Measurements from ENCODE around the gene ATP1B2.
"Not testable (repeated sequence)": the region's sequence is repeated elsewhere in the genome, so short reads cannot be mapped to it uniquely, and the experiment has no call there.

ATP1B2 gene

GRCh38 chr17:7650509-7651096 is at the start of gene ATP1B2:
Gene ATP1B2, plus strand, starts transcription at chr17:7650926. Its CDS starts 593 bp downstream, at chr17:7651519.
- Mint-ChIP-seq H3K36me3 (peaks cover 2% of the 10 kb centered on the region), H3K9me3 (ENCODE audit: low read depth) (no peaks in the 10 kb centered on the region), H3K4me1 (ENCODE audit: low read depth) (peaks cover 14% of the 10 kb centered on the region), H3K4me3 (peak within 1 kb of the TSS; percentile 92), H3K27me3 (peaks cover 4% of the 10 kb centered on the region), H3K27ac (no peak within 1 kb of the TSS)

- no peaks in the 10 kb centered on the region for H3K9me3 Mint-ChIP-seq (ENCODE audit: low read depth)
- peaks cover 17% of the 10 kb centered on the region for H3K4me1 Mint-ChIP-seq (ENCODE audit: low read depth)
- peaks cover 9% of the 10 kb centered on the region for H3K36me3 Mint-ChIP-seq
- H3K27me3 Mint-ChIP-seq: no peaks in the 10 kb centered on the region
- peak overlapping the region; percentile 61 for H3K27ac Mint-ChIP-seq
- H3K4me3 Mint-ChIP-seq: no peak overlapping the region
These were observed 44.4 kb upstream of the ATP1B2 start for GRCh38 chr17:7606280-7606679.

GRCh38 chr17:7610641-7611040 is 40.1 kb upstream of the ATP1B2 start:
- Mint-ChIP-seq H3K36me3 (peaks cover 9% of the 10 kb centered on the region), H3K9me3 (ENCODE audit: low read depth) (no peaks in the 10 kb centered on the region), H3K4me3 (peak overlapping the region; percentile 48), H3K27ac (no peak overlapping the region), H3K4me1 (ENCODE audit: low read depth) (peaks cover 41% of the 10 kb centered on the region), H3K27me3 (no peaks in the 10 kb centered on the region)

GRCh38 chr17:7611635-7612293 is 39.0 kb upstream of the ATP1B2 start:
- Mint-ChIP-seq H3K27ac (peak overlapping the region; percentile 7), H3K9me3 (ENCODE audit: low read depth) (no peaks in the 10 kb centered on the region), H3K36me3 (peaks cover 3% of the 10 kb centered on the region), H3K4me3 (peak overlapping the region; percentile 95), H3K4me1 (ENCODE audit: low read depth) (peaks cover 38% of the 10 kb centered on the region), H3K27me3 (no peaks in the 10 kb centered on the region)

- H3K27ac Mint-ChIP-seq: peak overlapping the region; percentile 7
- no peaks in the 10 kb centered on the region for H3K27me3 Mint-ChIP-seq
- H3K4me1 Mint-ChIP-seq (ENCODE audit: low read depth): peaks cover 38% of the 10 kb centered on the region
- H3K9me3 Mint-ChIP-seq (ENCODE audit: low read depth): no peaks in the 10 kb centered on the region
- peaks cover 3% of the 10 kb centered on the region for H3K36me3 Mint-ChIP-seq
- H3K4me3 Mint-ChIP-seq: peak overlapping the region; percentile 95
These were observed 38.5 kb upstream of the ATP1B2 start for GRCh38 chr17:7612294-7612640.

- Mint-ChIP-seq H3K4me1 (ENCODE audit: low read depth) (peaks cover 38% of the 10 kb centered on the region), H3K36me3 (peaks cover 3% of the 10 kb centered on the region), H3K27ac (peak overlapping the region; percentile 92), H3K27me3 (no peaks in the 10 kb centered on the region), H3K4me3 (peak overlapping the region; percentile 95), H3K9me3 (ENCODE audit: low read depth) (no peaks in the 10 kb centered on the region)
These were observed 36.8 kb upstream of the ATP1B2 start for GRCh38 chr17:7613769-7614424.

- Mint-ChIP-seq H3K36me3 (peaks cover 3% of the 10 kb centered on the region), H3K4me3 (peak within 1 kb of the TSS; percentile 95), H3K27ac (peak within 1 kb of the TSS; percentile 92), H3K9me3 (ENCODE audit: low read depth) (no peaks in the 10 kb centered on the region), H3K27me3 (no peaks in the 10 kb centered on the region), H3K4me1 (ENCODE audit: low read depth) (peaks cover 33% of the 10 kb centered on the region)
These were observed 36.1 kb upstream of the ATP1B2 start, which contains the start of gene FXR2 for GRCh38 chr17:7614425-7615264. Gene FXR2, minus strand, starts transcription at chr17:7614897. Its CDS starts 365 bp downstream, at chr17:7614532.

- H3K9me3 Mint-ChIP-seq (ENCODE audit: low read depth): no peaks in the 10 kb centered on the region
- H3K4me3 Mint-ChIP-seq: peak overlapping the region; percentile 83
- H3K27ac Mint-ChIP-seq: peak overlapping the region; percentile 85
- peaks cover 3% of the 10 kb centered on the region for H3K36me3 Mint-ChIP-seq
- H3K27me3 Mint-ChIP-seq: no peaks in the 10 kb centered on the region
- peaks cover 31% of the 10 kb centered on the region for H3K4me1 Mint-ChIP-seq (ENCODE audit: low read depth)
These were observed 35.4 kb upstream of the ATP1B2 start for GRCh38 chr17:7615265-7615747.

GRCh38 chr17:7618608-7619007 is 32.1 kb upstream of the ATP1B2 start:
- no peaks in the 10 kb centered on the region for H3K27me3 Mint-ChIP-seq
- H3K4me1 Mint-ChIP-seq (ENCODE audit: low read depth): peaks cover 4% of the 10 kb centered on the region
- no peaks in the 10 kb centered on the region for H3K9me3 Mint-ChIP-seq (ENCODE audit: low read depth)
- no peak overlapping the region for H3K4me3 Mint-ChIP-seq
- H3K27ac Mint-ChIP-seq: no peak overlapping the region
- H3K36me3 Mint-ChIP-seq: no peaks in the 10 kb centered on the region

- H3K36me3 Mint-ChIP-seq: no peaks in the 10 kb centered on the region
- no peaks in the 10 kb centered on the region for H3K9me3 Mint-ChIP-seq (ENCODE audit: low read depth)
- H3K4me1 Mint-ChIP-seq (ENCODE audit: low read depth): no peaks in the 10 kb centered on the region
- H3K4me3 Mint-ChIP-seq: no peak overlapping the region
- no peak overlapping the region for H3K27ac Mint-ChIP-seq
- H3K27me3 Mint-ChIP-seq: no peaks in the 10 kb centered on the region
These were observed 29.9 kb upstream of the ATP1B2 start for GRCh38 chr17:7620835-7621234.

GRCh38 chr17:7623661-7624060 is 27.1 kb upstream of the ATP1B2 start:
- Mint-ChIP-seq H3K4me3 (no peak overlapping the region), H3K27ac (no peak overlapping the region), H3K4me1 (ENCODE audit: low read depth) (peaks cover 13% of the 10 kb centered on the region), H3K27me3 (no peaks in the 10 kb centered on the region), H3K36me3 (peaks cover 2% of the 10 kb centered on the region), H3K9me3 (ENCODE audit: low read depth) (no peaks in the 10 kb centered on the region)

- peaks cover 13% of the 10 kb centered on the region for H3K4me1 Mint-ChIP-seq (ENCODE audit: low read depth)
- H3K36me3 Mint-ChIP-seq; H3K4me3 Mint-ChIP-seq; H3K9me3 Mint-ChIP-seq (ENCODE audit: low read depth); H3K27me3 Mint-ChIP-seq; H3K27ac Mint-ChIP-seq: not testable (repeated sequence)
These were observed 25.0 kb upstream of the ATP1B2 start for GRCh38 chr17:7625749-7626148.

GRCh38 chr17:7626307-7626706 is 24.4 kb upstream of the ATP1B2 start:
- peaks cover 2% of the 10 kb centered on the region for H3K36me3 Mint-ChIP-seq
- H3K27me3 Mint-ChIP-seq: no peaks in the 10 kb centered on the region
- peaks cover 13% of the 10 kb centered on the region for H3K4me1 Mint-ChIP-seq (ENCODE audit: low read depth)
- no peaks in the 10 kb centered on the region for H3K9me3 Mint-ChIP-seq (ENCODE audit: low read depth)
- H3K27ac Mint-ChIP-seq: no peak overlapping the region
- H3K4me3 Mint-ChIP-seq: peak overlapping the region; percentile 90

GRCh38 chr17:7626956-7627249 is 23.8 kb upstream of the ATP1B2 start:
- Mint-ChIP-seq H3K27ac (no peak overlapping the region), H3K4me3 (peak overlapping the region; percentile 90), H3K27me3 (no peaks in the 10 kb centered on the region), H3K4me1 (ENCODE audit: low read depth) (peaks cover 13% of the 10 kb centered on the region), H3K9me3 (ENCODE audit: low read depth) (no peaks in the 10 kb centered on the region), H3K36me3 (peaks cover 2% of the 10 kb centered on the region)

All from activated naive CD8-positive, alpha-beta T cell (primary cell).